CMK (cell line): ENCODE results near the gene RBPJL.
"Not testable (repeated sequence)": the region's sequence is repeated elsewhere in the genome, so short reads cannot be mapped to it uniquely, and the experiment has no call there.

ENCODE experiments used
- DNase-seq: peaks from one replicate; pipeline ENCODE4 v3.0.0-alpha.2; 2010; ENCODE audit warnings: low read depth

The RBPJL gene

DNA sequence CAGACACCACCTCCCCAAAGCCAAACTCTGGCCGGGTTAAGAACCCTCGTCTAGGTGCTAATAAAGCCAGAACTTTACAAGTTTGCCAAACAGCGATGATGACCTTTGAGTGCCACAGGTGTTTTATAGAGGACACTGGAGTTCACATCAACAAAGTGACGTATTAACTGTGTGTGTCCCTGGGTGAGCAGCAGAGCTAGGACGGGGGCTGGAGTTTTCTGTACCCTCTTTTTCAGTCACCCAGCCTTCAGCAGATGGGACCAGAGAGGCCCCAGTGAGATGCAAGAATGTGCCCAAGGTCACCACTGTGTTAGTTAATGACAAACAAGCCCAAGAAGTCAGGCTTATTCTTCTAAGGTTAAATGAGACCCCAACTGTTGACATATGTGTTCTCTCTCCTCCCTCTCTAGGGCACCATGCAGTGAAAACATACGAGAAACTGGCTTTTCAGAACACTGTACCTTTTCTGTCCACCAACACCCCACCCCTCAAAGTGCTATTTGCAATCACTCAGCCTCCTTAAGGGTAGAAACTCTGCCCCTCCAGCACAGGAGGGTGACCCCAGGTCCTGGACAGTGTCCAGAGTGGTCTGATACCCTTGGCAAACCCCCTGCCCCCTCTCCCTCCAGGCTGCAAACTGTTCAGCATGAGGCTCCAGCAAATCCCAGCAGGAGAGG is 36.4 kb downstream of the RBPJL start:
- DNase-seq, result no peak

DNA sequence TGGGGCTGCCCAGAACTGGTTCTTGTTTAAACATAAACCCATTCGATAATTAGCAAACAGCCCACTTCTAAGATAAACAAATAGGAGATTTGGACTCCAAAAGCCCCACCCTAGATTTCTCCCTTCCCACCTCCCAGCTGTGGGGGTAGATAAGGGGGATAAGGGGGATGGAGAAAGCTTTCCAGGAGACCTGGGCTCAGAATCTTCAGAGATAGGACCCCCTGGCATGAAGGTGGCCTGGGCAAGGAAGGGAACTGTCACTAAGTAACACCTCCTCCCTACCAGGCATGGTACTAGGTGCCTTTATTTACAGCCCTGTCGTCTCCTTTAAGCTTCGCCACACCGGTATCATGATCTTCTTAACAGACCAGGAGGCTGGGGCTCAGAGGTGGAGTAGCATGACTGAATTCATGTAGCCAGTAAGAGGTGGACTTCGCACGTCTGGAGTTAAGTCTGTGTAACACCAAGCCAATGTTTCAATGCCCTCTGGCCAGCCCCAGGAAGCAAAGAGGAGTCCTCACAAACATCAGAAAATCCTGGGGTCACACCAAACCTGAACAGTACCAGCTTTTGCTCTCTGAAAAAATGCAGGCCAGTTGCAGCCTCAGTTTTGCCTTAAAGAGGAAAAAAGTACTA is 37.0 kb downstream of the RBPJL start:
- no peak for DNase-seq

DNA sequence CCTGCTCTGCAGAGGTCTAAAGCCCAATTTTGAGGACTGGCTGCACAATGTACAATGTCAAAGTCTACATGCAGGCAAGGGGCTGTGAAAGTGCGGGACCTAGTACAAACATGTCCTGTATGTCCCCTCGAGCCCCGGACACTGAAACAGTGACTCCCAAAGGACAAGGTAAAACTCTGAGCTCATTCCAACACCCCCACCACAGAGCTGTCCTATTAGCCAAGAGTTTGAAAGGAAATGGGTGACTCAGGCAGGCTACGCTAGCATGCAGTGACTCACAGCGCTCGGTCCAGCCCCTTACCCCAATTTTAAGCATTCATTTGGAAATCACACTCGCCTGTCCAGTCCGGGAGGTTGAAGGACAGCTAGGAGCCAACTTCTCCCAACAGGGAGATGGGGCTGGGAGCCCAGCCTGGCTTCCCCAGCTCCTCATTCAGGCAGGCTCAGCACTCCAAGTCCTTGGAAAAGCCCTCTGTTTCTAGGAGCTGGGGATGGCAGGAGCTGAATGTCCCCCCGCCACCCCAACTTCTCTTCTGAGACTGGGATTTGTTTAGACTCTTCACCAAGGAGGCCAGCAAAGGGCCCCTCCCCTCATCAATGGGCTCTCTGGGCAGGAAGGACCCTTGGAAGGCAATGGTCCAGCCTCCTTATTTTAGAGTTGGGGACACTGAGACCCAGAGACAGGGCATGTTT is 37.7 kb downstream of the RBPJL start:
- DNase-seq, result no peak

DNA sequence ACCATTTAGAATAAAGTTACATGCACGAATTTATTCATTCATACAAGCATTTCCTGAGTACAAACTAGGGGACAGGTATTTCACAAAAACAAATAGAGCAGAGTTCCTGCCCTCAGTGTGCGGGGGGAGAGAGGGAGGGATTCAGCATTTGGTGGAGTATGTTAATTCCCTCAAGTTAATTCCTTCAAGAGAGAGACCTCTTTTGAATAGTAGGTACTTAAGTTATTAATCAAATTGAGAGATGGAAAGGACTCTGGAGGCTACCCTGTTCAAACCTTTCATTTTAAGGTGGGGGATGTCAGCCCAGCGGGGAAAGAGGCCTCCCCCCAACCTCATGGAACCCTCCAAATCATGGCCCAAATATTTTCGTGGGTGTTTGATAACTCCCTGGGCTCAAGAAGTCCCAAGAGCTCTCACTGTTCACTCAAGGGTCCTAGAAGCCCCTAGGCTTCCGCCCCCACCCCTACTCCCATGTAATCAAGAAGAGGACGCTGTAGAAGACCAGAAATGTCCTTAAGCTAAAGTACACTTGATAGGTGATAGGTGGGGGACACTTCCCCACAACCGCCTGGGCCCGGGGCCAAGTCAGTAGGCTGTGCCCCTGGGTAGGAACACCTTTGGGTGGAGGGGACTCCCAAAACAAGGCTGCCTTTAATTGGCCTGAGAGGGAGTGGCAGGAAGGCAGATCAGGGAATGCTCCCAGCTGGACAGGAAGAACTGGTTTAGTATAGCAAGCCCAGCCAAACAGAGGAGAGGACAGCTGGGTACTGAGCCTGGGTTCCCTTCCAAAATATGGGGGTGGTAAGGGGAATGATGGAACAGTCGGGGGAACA is 38.7 kb downstream of the RBPJL start:
- no peak for DNase-seq

DNA sequence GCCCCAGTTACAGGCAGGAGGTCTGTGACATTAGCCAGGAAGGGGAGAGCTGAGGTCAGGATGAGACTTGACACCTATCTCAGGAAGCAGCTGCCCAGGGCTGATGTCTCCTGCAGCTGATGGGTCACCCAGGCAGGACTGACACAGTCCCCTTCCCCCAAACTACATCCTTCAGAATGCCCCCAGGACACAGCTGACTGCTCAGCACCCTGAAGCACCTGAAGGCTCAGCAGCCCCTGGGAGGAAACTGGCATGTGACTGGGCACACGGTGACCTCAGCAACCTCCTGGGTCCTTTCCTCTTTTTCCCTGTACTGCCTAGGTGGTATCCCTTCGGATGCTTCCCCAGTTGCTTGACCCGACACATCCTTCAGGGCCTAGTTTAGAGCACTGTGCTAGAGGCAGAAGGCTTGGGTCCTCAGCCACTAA is 39.7 kb downstream of the RBPJL start:
- DNase-seq, result peak; percentile 79

DNA sequence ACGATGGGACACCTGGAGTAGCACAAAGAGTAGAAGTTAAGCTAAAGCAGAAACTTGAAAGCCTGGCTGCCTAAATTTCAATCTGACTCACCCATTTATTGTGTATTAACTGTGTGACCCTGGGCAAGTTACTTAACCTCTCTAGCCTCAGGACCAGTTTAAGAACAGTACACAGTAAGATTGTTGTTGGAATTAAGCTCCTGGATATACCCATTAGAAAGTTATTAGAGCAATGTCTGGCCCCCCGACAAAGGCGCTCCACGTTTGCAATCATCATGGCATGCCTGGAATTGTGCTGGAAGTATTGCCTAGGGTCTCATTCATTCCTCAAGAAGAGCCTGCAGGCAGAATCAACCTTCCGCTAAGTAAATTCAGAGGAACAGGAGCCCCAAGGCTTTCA is 40.2 kb downstream of the RBPJL start:
- DNase-seq, result no peak

DNA sequence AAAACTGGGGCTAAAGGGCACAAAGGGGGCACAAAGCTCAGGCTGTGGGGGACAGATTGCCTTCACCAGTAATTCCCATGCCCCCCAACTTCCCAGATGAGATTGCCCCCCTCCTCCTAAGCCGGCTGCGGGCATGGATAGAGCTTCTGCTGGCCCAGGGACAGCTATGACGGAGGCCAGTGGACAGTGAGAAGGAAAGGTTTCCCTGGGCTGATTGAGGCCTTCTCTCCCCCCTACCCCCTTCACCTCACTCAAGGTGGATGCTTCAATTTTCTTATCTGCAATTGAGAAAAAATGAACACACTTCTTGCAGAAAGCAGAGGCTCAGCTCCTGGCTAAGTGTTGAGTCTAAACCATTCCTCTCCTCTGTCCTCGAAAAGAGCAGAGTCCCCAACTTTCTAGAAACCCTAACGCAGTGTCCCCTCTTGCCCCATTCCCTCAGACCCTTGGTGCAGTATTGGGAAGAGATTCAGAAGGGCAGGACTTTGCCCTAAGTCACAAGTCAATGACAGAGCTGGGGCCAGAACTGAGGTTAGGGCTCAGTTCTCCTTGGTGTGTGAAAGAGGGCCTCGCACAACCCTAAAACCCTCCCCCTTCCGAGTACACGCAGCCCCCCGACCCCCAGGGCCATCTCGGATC is 40.8 kb downstream of the RBPJL start:
- DNase-seq, result no peak

DNA sequence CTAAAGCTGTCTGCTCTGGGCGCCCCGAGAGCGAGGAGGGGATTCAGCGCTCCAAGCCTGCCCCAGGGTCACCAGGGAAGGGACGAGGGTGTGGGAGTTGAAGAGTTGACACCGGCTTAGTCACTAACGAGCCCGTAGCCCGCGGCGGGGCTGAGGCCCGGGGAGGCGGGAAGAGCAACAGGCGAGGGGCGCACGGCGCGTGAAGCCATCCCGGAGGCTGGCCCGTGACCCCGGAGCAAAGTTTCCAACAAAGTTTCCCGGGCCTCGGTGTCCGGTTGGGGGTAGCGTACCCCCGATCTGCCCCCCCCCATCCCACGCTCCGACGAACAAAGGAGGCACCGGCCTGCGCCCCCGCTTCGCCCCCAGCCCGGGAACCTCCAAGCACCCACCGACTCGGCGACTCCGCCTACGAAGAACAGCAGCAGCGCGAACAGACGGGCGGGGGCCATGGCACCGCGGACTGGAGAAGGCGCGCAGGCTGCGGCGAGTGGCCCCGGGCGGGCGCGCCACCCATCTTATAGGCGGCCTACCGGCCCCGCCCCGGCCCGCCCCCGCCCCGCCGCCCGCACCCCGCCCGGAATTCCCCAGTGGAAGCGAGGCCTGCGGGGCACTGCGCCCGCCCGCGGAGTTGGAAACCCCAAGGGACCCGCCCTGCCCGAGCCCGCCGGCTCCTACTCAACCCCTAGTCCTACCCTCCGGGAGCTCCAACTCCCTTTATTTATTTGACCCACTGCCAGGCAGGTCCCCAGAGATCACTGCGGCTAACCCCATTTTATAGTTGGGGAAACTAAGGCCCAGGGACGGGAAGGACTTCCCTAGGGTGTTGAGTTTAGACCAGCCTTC is 41.5 kb downstream of the RBPJL start, which contains the start of gene SDC4:
Gene SDC4, minus strand, starts transcription at position 489 of the 843 bp plus-strand sequence. Its CDS starts 40 bp downstream, at position 449.
- no peak for DNase-seq

DNA sequence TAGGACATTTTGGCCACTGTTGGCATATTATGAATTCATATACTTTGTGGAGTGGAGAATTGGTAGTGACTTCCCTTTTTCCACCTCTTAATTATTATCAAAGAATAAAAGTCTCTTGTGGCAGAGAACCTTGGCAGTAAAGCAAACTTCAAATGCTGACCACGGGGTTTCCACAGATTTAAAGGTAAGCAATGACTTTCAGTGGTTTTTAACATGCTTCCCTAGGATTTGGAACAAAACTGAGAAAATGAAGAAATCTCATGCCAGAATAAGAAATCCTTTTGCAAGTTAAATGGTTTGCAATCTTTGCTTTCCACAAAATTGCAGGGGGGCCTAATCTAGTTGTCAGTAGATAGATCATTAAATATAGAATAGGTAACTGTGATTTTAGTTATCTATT is 43.6 kb downstream of the RBPJL start:
- DNase-seq, result no peak

DNA sequence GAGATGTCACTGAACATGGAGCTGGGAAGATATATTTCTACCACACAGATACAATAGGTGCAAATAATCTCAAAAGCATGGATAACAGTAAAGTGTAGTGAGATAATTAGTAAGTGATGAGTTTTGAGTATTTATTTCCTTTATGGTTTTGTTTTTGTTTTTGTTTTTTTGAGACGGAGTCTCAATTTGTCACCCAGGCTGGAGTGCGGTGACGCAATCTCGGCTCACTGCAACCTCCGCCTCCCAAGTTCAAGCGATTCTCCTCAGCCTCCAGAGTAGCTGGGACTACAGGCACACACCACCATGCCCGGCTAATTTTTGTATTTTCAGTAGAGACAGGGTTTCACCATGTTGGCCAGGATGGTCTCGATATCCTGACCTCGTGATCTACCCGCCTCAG is 44.2 kb downstream of the RBPJL start:
- DNase-seq, result not testable (repeated sequence)

DNA sequence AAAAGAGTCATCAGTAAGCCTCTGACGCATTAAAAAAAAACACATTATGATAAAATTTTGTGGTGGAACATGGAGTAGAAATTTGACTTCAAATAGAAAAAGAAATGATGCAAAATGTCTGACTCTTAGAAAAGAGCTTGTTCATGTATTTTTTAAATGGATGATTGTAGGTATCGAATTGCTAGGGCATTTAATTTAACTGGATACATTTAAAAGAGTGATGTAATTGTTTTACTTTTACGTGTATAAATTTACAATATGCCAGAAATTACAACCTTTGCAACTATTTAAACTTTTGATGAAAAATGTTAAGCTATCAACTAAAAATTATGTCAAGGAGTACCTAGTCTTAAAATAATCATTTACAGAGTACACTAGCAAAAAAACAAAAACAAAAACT is 46.1 kb downstream of the RBPJL start:
- no peak for DNase-seq

DNA sequence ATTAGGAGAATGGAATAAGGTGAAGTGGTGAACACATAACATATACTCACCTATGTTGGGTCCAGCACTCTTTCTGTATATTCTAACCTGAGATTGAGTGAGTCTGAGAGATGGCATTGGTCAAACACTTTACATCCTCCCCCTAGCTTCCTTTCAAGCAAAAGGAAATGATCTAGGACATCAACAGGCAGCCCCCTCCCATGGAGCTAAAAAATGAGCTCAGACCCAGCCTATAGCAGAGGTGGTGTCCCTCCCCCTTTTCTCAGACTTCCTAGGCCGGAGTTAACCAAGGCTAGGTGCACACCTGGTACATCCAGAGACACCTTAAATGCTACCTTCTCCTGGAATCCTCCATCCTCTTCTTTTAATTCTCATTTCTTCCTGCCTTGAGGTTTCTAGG is 47.1 kb downstream of the RBPJL start:
- DNase-seq, result no peak

DNA sequence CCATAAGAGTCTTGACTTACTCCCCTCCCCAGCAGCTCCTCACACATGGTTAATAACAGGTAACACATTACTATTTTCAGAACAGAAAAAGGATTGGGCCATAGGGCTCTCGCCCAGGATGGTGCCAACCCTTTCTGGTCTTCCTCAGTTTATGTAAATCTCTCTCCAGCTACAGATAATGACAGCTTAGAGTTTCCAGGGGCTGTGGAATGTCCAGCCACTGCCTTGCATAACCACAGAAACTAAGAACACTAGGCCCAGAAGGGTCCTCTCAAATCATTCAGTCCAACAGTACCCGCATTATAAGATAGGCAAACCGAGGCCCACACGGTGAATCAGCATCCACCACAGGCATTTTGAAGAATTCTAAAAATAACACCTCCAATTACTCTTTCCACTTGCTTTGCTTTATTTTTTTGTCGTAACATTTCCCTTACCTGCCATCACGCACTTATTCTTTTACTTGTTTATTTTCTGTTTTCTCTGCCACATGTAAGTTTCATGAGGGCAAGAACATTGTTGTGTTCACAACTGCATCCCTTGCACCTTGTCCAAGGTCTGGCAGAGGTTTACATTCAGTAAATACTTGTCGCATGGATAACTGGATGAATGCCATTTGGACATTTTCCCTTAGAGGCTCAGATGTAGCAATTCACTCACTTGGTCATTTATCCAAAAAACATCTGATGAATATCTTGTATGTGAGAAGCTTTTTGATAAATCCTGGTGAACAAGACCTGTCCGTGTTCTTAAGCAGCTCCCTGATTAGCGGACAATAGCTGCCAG is 48.0 kb downstream of the RBPJL start:
- DNase-seq, result no peak

DNA sequence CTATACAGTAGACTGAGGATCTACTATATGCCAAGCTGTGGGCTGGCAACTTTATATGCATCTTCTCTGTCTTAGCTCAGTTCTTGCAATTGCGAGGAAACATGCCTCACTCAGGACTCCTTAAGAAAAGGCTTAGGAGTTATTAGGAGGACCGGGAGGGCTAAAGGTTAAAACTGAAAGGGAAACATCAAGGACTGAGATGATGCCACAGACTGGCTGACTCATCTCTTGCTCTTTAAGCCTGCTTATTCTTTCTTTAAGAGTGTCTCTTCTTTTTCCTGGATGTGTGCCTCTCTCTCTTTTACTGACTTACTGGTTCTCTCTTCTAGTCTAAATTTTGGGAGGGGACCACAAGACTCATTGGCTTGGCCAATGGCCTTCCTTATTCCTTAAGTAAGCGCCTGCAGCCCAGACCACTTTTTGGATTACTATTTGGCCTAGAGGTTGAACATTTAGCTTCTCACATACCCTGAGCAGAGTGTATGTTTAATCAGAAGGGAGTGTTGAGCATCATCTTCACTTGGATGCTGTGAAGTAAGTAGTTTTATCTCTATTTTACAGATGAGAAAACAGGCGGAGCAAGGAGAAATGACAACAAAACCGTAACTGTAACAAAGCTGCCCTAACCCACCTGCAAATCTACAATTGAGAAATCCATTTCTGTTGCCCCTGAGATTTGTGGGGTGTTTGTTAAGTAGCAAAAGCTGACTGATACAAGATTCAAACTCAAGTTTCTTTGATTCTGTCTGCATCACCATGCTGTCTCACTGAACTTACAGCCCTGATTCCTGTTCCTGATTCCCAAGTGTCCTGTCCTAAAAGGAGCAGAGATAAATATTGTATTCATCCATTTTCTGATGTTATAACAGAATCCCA is 48.8 kb downstream of the RBPJL start:
- DNase-seq, result no peak

DNA sequence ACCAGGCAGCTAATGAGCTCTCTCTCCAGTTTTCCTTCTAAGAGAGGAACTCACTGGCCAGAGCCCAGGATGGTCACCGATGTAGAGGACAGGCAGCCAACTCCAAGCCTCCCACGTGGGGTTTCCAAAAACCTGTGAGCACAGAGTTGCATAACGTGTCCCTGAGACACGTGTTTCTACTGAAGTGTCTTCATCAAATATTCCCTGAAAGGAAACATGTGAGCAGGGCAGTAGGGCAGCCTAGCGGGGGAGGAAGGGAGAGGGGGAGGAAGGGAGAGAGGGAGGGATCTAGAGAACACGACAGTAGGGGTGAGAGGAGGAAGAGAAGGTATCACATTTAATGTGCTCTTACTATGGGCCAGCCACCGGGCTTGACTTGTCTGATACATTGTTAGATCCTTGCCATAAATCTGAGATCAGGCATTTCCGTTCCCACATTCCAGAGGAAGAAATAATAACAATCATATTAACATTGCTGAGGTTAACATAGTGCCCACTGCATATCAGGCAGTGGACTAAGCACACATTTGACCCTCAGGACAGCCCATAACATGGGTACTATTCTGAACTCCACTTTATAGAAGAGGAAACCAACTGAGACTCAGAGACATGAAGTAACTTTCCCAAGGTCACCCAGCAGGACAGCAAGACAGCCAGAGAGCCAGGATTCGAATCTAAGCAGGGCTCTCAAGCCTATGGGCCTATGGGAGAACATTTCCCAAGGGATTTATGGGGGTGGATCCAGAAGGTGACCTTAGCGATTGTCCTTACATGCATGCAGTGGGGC is 51.8 kb downstream of the RBPJL start:
- no peak for DNase-seq

DNA sequence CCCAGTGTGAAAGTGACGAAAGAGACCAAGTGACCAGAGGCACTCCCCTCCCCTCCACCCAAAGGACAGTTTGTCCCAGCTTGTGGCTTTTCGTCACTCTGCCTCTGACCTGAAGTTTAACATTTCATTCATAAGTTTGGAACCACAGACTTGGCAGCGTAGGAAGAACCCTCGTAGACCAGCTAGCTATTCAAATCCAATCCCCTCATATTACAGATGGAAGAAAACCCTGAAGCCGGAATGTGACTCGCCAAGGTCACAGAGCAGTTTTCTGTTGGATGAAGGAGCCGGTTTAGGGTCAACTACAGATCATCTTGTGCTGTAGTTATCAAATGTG is 52.4 kb downstream of the RBPJL start:
- DNase-seq, result no peak

DNA sequence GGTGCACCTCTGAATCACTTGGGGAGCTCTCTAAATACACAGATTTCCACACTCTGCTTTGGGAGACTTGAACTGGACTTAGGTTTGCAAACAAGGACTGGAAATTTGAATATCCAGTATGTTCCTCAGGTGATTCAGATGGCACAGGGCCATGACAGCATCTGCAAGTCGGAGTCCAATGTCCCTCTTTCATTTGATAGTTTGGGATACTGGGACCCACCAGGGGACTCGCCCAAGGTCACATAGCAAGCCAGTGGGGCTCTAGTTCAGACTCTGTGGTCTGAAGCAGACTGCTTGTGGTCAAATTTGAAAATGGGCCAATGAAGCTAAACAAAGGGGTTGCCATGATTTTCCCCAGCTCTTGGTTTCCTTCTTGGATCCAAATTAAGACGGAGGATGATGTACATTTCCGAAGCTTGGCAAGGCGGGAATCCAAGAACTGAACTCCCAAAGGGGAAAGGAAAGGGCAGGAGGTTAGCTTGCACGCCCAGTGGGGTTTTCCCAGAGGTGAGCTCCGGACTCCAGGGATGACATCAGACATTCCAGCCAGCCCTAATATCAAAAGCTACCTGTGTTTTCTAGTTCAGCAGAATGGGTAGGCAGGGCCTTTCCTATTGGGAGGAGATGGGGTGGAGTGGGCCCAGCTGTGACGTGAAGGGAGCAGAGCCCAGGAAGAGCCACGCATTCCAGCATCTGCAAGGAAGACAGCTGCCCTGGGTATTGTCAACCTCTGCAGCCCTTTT is 52.9 kb downstream of the RBPJL start:
- no peak for DNase-seq

DNA sequence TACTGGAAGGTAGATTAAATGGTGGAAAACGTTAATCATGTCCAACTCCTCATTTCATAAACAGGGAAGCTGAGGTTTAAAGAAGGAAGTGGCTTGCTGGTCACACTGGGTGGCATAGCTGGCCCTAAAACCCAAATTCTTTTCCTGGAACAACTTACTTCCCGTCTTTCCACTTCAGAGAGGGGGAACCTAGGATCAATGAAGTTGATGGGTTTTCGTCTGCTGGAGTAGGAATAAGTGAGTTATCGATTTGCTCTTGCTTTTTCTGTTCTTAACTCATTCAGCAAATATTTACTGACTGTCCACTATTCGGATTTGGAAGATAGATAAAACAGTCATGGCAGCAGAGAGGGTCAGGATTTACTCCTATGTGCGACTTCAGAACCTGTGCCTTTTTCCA is 55.2 kb downstream of the RBPJL start:
- no peak for DNase-seq
